Neural progenitor cell (in vitro differentiated cells): ENCODE data around the gene NUP214. TPM values are rescaled to one million over a fixed set of nuclear protein-coding genes. Genes with fewer than 3 reads are reported as not detected.

Experiments
- DNase-seq: peaks from one replicate; pipeline ENCODE4 v3.0.0-alpha.2; 2016; ENCODE audit warnings: low spot score
- H2AFZ ChIP-seq: fragments of 200-600 bp; sonication (generic); replicated peaks from 2 replicates; pipeline ENCODE4 v1.6.1; 2016; ENCODE audit warnings: antibody characterized with exemption
- H3F3A ChIP-seq: fragments of 200-600 bp; sonication (generic); 2 replicates; pipeline ENCODE4 v1.6.1; 2016; ENCODE audit warnings: antibody characterized with exemption, low read depth
- H3K27ac ChIP-seq: fragments of 200-600 bp; sonication (generic); 2 replicates; pipeline ENCODE4 v1.5.1; 2016; ENCODE audit warnings: mild to moderate bottlenecking
- H3K27me3 ChIP-seq: fragments of 200-600 bp; sonication (generic); 2 replicates; pipeline ENCODE4 v1.6.1; 2016; ENCODE audit warnings: mild to moderate bottlenecking, moderate library complexity
- H3K36me3 ChIP-seq: fragments of 200-600 bp; sonication (generic); 2 replicates; pipeline ENCODE4 v1.5.1; 2016
- H3K4me1 ChIP-seq: fragments of 200-600 bp; sonication (generic); 2 replicates; pipeline ENCODE4 v1.6.1; 2016; ENCODE audit warnings: mixed run types
- H3K4me2 ChIP-seq: fragments of 200-600 bp; sonication (generic); 2 replicates; pipeline ENCODE4 v1.6.1; 2016
- H3K4me3 ChIP-seq: fragments of 200-600 bp; sonication (generic); 2 replicates; pipeline ENCODE4 v1.5.1; 2016
- H3K79me2 ChIP-seq: fragments of 200-600 bp; sonication (generic); 2 replicates; pipeline ENCODE4 v1.6.1; 2016; ENCODE audit warnings: low read depth
- H3K9ac ChIP-seq: fragments of 200-600 bp; sonication (generic); 2 replicates; pipeline ENCODE4 v1.6.1; 2016
- H3K9me3 ChIP-seq: fragments of 200-600 bp; sonication (generic); 2 replicates; pipeline ENCODE4 v1.5.1; 2016; ENCODE audit warnings: low read depth
- H4K20me1 ChIP-seq: fragments of 200-600 bp; sonication (generic); 2 replicates; pipeline ENCODE4 v1.6.1; 2016; ENCODE audit warnings: low read depth
- H3K27ac Mint-ChIP-seq: 3 replicates; pipeline ENCODE4 v1.8.0; 2021; ENCODE audit warnings: mixed read lengths
- H3K27me3 Mint-ChIP-seq: 2 replicates; pipeline ENCODE4 v1.8.0; 2022; ENCODE audit warnings: low read depth, mild to moderate bottlenecking, inconsistent platforms, moderate library complexity, mixed read lengths; ENCODE audit not compliant: insufficient read depth
- H3K36me3 Mint-ChIP-seq: 3 replicates; pipeline ENCODE4 v1.8.0; 2021; ENCODE audit warnings: mixed read lengths
- H3K4me1 Mint-ChIP-seq: 3 replicates; pipeline ENCODE4 v1.8.0; 2021; ENCODE audit warnings: mixed read lengths
- H3K4me3 Mint-ChIP-seq: 3 replicates; pipeline ENCODE4 v1.8.0; 2021; ENCODE audit warnings: mild to moderate bottlenecking, moderate library complexity, mixed read lengths
- H3K9me3 Mint-ChIP-seq: 3 replicates; pipeline ENCODE4 v1.8.0; 2020; ENCODE audit warnings: mixed read lengths
- EZH2 ChIP-seq: fragments of 200-600 bp; sonication (generic); IDR thresholded peaks from 2 replicates; pipeline ENCODE4 v1.6.1; 2017; ENCODE audit warnings: antibody characterized with exemption, mild to moderate bottlenecking, moderate library complexity
- EZH2phosphoT487 ChIP-seq: fragments of 200-600 bp; sonication (generic); IDR thresholded peaks from 2 replicates; pipeline ENCODE4 v1.6.1; 2017; ENCODE audit warnings: antibody characterized with exemption
- total RNA-seq: library from RNA; depleted of rRNA; stranded (reverse); fragments of >200 nt; gene quantifications from 2 replicates; pipeline ENCODE4 v1.2.3, GENCODE V29; 2015; ENCODE audit warnings: low replicate concordance
- TF ChIP-seq, protein P1 (sequence below): fragments of 200-600 bp; sonication (generic); IDR thresholded peaks from 2 replicates; pipeline ENCODE4 v1.5.1; 2017; ENCODE audit warnings: antibody characterized with exemption, mild to moderate bottlenecking

Gene NUP214
- total RNA-seq, 1 donor from 2014 or later, result 37.6 TPM

DNA sequence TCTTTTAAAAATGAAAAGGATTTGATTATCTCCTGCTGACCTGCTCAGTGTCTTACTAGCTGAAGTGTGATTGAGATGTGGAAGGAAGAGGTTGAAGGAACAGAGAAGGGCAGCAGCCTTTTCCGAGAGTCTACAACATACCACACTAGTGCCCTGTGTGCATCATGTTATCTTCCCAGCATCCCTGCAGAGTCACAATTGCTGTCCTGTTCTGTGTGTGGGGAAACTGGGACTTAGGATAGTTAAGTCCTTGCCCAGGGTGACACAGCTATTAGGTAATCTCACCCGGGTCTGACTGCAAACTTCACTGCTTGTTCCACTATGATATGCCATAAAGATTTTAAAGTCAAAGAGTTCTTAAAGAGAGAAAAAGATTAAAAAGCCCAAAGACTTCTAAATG is 95.1 kb downstream of the NUP214 start:
- Histone ChIP-seq H3F3A (peaks cover 3% of the 10 kb centered on the region), H3K9ac (no peak overlapping the region), H4K20me1 (no peaks in the 10 kb centered on the region), H3K27ac (no peak overlapping the region), H3K27me3 (no peaks in the 10 kb centered on the region), H3K4me1 (peaks cover 4% of the 10 kb centered on the region), H3K79me2 (no peaks in the 10 kb centered on the region), H3K4me3 (no peak overlapping the region), H3K4me2 (no peak overlapping the region), H3K9me3 (no peaks in the 10 kb centered on the region), H2AFZ (no peak overlapping the region), H3K36me3 (no peaks in the 10 kb centered on the region)
- Mint-ChIP-seq H3K9me3 (no peaks in the 10 kb centered on the region), H3K4me3 (no peak overlapping the region), H3K4me1 (peaks cover under 1% of the 10 kb centered on the region), H3K27ac (no peak overlapping the region), H3K36me3 (peaks cover 12% of the 10 kb centered on the region), H3K27me3 (no peaks in the 10 kb centered on the region)
- TF ChIP-seq EZH2phosphoT487 (no peak), EZH2 (no peak)
- TF ChIP-seq, protein P1, sequence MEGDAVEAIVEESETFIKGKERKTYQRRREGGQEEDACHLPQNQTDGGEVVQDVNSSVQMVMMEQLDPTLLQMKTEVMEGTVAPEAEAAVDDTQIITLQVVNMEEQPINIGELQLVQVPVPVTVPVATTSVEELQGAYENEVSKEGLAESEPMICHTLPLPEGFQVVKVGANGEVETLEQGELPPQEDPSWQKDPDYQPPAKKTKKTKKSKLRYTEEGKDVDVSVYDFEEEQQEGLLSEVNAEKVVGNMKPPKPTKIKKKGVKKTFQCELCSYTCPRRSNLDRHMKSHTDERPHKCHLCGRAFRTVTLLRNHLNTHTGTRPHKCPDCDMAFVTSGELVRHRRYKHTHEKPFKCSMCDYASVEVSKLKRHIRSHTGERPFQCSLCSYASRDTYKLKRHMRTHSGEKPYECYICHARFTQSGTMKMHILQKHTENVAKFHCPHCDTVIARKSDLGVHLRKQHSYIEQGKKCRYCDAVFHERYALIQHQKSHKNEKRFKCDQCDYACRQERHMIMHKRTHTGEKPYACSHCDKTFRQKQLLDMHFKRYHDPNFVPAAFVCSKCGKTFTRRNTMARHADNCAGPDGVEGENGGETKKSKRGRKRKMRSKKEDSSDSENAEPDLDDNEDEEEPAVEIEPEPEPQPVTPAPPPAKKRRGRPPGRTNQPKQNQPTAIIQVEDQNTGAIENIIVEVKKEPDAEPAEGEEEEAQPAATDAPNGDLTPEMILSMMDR, result no peak
- DNase-seq, result no peak

DNA sequence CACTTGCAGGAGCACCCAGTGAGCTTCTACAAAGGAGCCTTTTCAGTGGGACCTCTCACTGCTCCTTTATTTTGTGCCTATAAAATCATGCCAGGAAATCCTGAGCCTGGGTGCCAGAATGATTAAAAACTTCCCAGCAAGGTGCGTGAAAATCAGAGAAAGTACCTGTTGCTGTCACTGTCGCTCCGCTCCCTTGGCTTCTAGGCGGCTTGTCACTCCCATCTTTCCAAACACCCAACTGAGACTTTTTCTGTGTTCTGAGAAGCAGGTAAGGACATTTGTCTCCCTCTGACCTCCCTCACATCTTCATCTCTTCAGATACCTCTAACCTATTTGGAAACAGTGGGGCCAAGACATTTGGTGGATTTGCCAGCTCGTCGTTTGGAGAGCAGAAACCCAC is 97.1 kb downstream of the NUP214 start:
- no peaks in the 10 kb centered on the region for H4K20me1 ChIP-seq
- no peaks in the 10 kb centered on the region for H3K79me2 ChIP-seq
- no peak overlapping the region for H3K27ac ChIP-seq
- no peak overlapping the region for H3K4me3 ChIP-seq
- no peak overlapping the region for H3K4me2 ChIP-seq
- H3K27me3 Mint-ChIP-seq, result no peaks in the 10 kb centered on the region
- H3K9ac ChIP-seq, result no peak overlapping the region
- no peaks in the 10 kb centered on the region for H3K27me3 ChIP-seq
- H3K4me1 ChIP-seq, result peaks cover 4% of the 10 kb centered on the region
- no peaks in the 10 kb centered on the region for H3K4me1 Mint-ChIP-seq
- TF ChIP-seq, protein P1, result no peak
- TF ChIP-seq EZH2phosphoT487, result no peak
- no peak for TF ChIP-seq EZH2
- H3F3A ChIP-seq, result peaks cover 3% of the 10 kb centered on the region
- no peaks in the 10 kb centered on the region for H3K36me3 ChIP-seq
- H2AFZ ChIP-seq, result no peak overlapping the region
- no peak for DNase-seq
- H3K9me3 Mint-ChIP-seq, result no peaks in the 10 kb centered on the region
- H3K4me3 Mint-ChIP-seq, result no peak overlapping the region
- no peaks in the 10 kb centered on the region for H3K9me3 ChIP-seq
- peaks cover 11% of the 10 kb centered on the region for H3K36me3 Mint-ChIP-seq
- no peak overlapping the region for H3K27ac Mint-ChIP-seq

DNA sequence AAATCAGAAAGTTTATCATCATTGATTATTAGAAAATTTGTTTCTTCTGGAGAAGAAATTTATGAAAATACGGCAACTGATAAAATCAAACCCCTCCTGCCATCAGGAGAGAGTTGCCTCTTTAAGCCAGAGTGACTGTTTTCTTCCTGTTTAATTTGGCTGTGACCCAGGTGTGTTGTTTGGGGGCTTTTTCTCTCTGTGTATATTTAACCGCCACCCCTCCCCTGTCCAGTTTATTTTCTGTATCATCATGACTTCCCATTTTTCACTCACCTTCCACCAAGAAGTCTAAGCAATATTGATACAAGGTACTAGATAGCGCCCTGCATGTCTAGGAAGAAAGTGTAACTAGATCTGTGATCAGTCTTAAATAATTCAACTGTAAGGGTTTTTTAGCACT is 100.8 kb downstream of the NUP214 start:
- Histone ChIP-seq H3K9me3 (no peaks in the 10 kb centered on the region), H3K79me2 (no peaks in the 10 kb centered on the region), H3K9ac (no peak overlapping the region), H3K4me3 (no peak overlapping the region), H3F3A (peaks cover 3% of the 10 kb centered on the region), H2AFZ (no peak overlapping the region), H3K4me2 (no peak overlapping the region), H3K27ac (no peak overlapping the region), H4K20me1 (no peaks in the 10 kb centered on the region), H3K4me1 (peaks cover 10% of the 10 kb centered on the region), H3K36me3 (no peaks in the 10 kb centered on the region), H3K27me3 (no peaks in the 10 kb centered on the region)
- Mint-ChIP-seq H3K27me3 (no peaks in the 10 kb centered on the region), H3K9me3 (no peaks in the 10 kb centered on the region), H3K36me3 (peaks cover 10% of the 10 kb centered on the region), H3K27ac (no peak overlapping the region), H3K4me3 (no peak overlapping the region), H3K4me1 (no peaks in the 10 kb centered on the region)
- TF ChIP-seq, protein P1, result no peak
- TF ChIP-seq EZH2phosphoT487 (no peak), EZH2 (no peak)
- DNase-seq, result no peak
